ENCODE results near the gene FEN1. TPM values are rescaled to one million over a fixed set of nuclear protein-coding genes. Genes with fewer than 3 reads are reported as not detected.

Gene FEN1
- total RNA-seq, 1 donor from 2014 or later = 31.3 TPM

DNA sequence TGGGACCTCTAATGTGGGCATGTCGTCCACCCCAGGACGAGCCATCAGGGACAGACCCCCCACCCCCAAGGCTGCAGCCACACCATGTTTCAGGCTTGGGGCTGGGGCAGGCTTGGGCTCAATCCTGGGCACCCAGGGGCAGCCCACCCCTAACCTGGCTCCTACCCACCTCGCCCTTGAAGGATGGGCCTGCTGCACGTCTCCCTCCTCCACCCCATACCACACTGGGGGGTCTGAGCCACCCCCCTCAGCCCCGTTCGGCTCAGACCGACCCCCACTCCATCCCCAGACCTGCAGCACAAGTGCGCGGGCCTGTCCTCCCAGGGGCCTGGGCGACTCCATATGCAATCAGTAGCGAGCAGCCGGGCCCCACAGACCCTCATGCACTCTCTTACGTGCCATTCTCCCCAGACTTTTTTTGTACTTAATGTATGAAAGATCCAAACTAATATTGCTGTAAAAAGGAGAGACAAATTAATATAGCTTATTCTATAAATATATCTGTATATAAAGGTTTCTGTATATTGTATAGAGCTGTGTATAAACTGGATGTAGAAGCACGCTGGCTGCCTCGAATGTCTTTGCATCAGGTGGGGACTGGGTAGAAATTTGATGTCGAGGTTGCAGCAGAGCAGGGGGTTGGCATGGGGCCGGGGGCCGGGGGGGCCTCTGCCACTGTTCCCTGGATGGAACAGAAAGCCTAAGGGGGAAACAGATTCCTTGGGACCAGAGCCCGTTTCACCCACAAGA lies 46.1 kb upstream of the FEN1 start:
- no peak for DNase-seq (ENCODE audit: low read depth)
- TF ChIP-seq, protein P1, sequence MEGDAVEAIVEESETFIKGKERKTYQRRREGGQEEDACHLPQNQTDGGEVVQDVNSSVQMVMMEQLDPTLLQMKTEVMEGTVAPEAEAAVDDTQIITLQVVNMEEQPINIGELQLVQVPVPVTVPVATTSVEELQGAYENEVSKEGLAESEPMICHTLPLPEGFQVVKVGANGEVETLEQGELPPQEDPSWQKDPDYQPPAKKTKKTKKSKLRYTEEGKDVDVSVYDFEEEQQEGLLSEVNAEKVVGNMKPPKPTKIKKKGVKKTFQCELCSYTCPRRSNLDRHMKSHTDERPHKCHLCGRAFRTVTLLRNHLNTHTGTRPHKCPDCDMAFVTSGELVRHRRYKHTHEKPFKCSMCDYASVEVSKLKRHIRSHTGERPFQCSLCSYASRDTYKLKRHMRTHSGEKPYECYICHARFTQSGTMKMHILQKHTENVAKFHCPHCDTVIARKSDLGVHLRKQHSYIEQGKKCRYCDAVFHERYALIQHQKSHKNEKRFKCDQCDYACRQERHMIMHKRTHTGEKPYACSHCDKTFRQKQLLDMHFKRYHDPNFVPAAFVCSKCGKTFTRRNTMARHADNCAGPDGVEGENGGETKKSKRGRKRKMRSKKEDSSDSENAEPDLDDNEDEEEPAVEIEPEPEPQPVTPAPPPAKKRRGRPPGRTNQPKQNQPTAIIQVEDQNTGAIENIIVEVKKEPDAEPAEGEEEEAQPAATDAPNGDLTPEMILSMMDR (IDR thresholded peaks at IDR 0.05; ENCODE audit: insufficient read depth, low read length, poor library complexity, severe bottlenecking) = no peak

GRCh38 chr11:61747192-61747966 lies 45.3 kb upstream of the FEN1 start:
- no peak overlapping the region for H3K4me3 ChIP-seq (ENCODE audit: low read depth, low read length)
- H3K27me3 ChIP-seq (ENCODE audit: control insufficient read depth, insufficient read depth, low read length) = no peaks in the 10 kb centered on the region
- TF ChIP-seq, protein P1 (IDR thresholded peaks at IDR 0.05; ENCODE audit: insufficient read depth, low read length, poor library complexity, severe bottlenecking) = peak; percentile 96
- no peak for DNase-seq (ENCODE audit: low read depth)
- H3K36me3 ChIP-seq (ENCODE audit: control insufficient read depth, insufficient read depth, low read length) = no peaks in the 10 kb centered on the region

More for the DNA sequence above, 46.1 kb upstream of the FEN1 start:
- Histone ChIP-seq H3K27me3 (ENCODE audit: control insufficient read depth, insufficient read depth, low read length) (no peaks in the 10 kb centered on the region), H3K4me3 (ENCODE audit: low read depth, low read length) (no peak overlapping the region), H3K36me3 (ENCODE audit: control insufficient read depth, insufficient read depth, low read length) (no peaks in the 10 kb centered on the region)

DNA sequence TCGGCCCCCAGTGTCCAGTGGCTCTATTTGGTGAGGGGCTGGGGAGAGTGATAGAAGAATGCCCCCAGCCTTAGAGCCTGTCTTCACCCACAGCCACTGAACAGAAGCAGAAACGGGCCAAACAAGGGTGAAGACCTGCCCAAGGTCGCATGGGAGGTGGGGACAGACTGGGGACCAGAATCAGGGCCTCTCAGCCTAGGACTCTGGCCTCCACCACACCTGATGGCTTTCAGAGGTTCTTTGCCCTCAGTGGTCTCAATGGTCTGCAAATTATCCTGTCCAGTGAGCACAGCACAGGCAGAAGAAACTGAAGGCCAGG lies 44.8 kb upstream of the FEN1 start:
- no peaks in the 10 kb centered on the region for H3K27me3 ChIP-seq (ENCODE audit: control insufficient read depth, insufficient read depth, low read length)
- no peak overlapping the region for H3K4me3 ChIP-seq (ENCODE audit: low read depth, low read length)
- TF ChIP-seq, protein P1 (IDR thresholded peaks at IDR 0.05; ENCODE audit: insufficient read depth, low read length, poor library complexity, severe bottlenecking) = no peak
- no peak for DNase-seq (ENCODE audit: low read depth)
- no peaks in the 10 kb centered on the region for H3K36me3 ChIP-seq (ENCODE audit: control insufficient read depth, insufficient read depth, low read length)

DNA sequence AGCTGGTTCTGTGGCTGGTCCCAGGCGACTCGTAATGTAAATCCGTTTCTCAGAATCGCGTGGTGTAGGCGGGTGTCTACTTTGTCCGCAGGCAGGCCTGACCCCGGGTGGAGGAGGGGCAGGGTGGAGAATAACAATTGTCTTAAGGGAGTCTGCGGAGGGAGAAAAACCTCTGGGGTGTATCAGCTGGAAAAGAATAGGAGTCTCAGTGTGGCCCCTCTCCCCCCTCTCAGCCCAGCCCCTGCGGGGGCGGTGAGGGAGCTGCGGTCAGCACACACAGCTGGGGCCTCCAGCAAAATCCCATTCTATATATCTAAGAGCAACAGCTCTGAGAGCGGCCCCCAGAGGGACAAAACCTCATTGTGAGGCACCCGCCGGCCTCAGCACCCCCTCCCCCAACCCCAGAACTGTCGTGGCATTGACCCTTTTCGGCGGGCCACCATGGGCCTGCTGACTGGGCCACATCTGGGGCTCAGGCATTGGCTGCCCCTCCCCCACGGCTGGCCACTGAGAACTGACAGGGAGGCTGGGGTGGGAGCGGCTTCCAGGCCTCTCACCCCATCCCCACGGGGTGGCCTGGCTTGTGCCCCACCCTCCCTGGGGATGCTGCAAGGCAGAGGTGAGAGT lies 43.0 kb upstream of the FEN1 start:
- TF ChIP-seq, protein P1 (IDR thresholded peaks at IDR 0.05; ENCODE audit: insufficient read depth, low read length, poor library complexity, severe bottlenecking) = no peak
- Histone ChIP-seq H3K4me3 (ENCODE audit: low read depth, low read length) (no peak overlapping the region), H3K36me3 (ENCODE audit: control insufficient read depth, insufficient read depth, low read length) (no peaks in the 10 kb centered on the region), H3K27me3 (ENCODE audit: control insufficient read depth, insufficient read depth, low read length) (no peaks in the 10 kb centered on the region)
- no peak for DNase-seq (ENCODE audit: low read depth)

- TF ChIP-seq, protein P1 (IDR thresholded peaks at IDR 0.05; ENCODE audit: insufficient read depth, low read length, poor library complexity, severe bottlenecking) = no peak
- no peak for DNase-seq (ENCODE audit: low read depth)
- H3K36me3 ChIP-seq (ENCODE audit: control insufficient read depth, insufficient read depth, low read length) = no peaks in the 10 kb centered on the region
- H3K4me3 ChIP-seq (ENCODE audit: low read depth, low read length) = no peak overlapping the region
- no peaks in the 10 kb centered on the region for H3K27me3 ChIP-seq (ENCODE audit: control insufficient read depth, insufficient read depth, low read length)
Observed at GRCh38 chr11:61750631-61751273, 42.0 kb upstream of the FEN1 start.
